Upper lobe of left lung (tissue), 4 donors: ENCODE data around the gene SPTB.

Source experiments
- POLR2AphosphoS5 ChIP-seq, 2 donors: sonication (generic); formaldehyde crosslinking; IDR thresholded peaks; one replicate each; pipeline ENCODE4 v1.5.1; 2017; ENCODE audit warnings: antibody characterized with exemption in 2 of 2
- TF ChIP-seq, protein P1 (sequence below), 6 experiments: fragments of 450-650 bp in 4 of 6; fragments of 200-600 bp in 2 of 6; sonication (generic) in 2 of 6; IDR thresholded peaks; one replicate each; pipeline ENCODE4 v1.5.1; 2016 to 2019; ENCODE audit warnings: antibody characterized with exemption in 6 of 6

GRCh38 chr14:64728856-64729255, 150.9 kb downstream of the SPTB start:
- TF ChIP-seq, protein P1, sequence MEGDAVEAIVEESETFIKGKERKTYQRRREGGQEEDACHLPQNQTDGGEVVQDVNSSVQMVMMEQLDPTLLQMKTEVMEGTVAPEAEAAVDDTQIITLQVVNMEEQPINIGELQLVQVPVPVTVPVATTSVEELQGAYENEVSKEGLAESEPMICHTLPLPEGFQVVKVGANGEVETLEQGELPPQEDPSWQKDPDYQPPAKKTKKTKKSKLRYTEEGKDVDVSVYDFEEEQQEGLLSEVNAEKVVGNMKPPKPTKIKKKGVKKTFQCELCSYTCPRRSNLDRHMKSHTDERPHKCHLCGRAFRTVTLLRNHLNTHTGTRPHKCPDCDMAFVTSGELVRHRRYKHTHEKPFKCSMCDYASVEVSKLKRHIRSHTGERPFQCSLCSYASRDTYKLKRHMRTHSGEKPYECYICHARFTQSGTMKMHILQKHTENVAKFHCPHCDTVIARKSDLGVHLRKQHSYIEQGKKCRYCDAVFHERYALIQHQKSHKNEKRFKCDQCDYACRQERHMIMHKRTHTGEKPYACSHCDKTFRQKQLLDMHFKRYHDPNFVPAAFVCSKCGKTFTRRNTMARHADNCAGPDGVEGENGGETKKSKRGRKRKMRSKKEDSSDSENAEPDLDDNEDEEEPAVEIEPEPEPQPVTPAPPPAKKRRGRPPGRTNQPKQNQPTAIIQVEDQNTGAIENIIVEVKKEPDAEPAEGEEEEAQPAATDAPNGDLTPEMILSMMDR (IDR thresholded peaks at IDR 0.05), result no peak
- no peak for TF ChIP-seq POLR2AphosphoS5 (IDR thresholded peaks at IDR 0.05)
